NCI-H1092 (cell line): ENCODE results near the gene CREM.

Experiments used
- DNase-seq: peaks from one replicate; lab custom pipeline; 2025; lab: John Stamatoyannopoulos, UW

Gene CREM

DNA sequence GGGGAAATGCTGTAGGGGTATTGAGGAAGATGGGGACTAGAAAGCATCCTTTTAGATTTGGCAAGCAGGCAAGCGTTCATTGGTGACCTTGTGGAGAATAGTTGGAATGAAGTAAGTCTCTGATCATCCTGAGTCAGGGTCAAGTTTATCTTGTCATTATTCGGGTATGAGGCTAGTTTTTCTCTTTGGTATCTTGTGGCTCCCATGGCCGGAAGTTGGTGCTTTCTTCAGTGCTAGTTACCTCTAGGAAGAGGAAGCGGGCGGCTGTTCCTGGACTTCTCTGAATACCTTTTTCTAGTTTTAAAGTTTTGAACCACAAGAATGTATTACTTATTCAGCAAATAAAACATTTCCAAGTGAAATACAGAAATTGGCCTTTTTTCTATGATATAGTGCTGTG lies 9.2 kb downstream of the CREM start:
- no peak for DNase-seq

DNA sequence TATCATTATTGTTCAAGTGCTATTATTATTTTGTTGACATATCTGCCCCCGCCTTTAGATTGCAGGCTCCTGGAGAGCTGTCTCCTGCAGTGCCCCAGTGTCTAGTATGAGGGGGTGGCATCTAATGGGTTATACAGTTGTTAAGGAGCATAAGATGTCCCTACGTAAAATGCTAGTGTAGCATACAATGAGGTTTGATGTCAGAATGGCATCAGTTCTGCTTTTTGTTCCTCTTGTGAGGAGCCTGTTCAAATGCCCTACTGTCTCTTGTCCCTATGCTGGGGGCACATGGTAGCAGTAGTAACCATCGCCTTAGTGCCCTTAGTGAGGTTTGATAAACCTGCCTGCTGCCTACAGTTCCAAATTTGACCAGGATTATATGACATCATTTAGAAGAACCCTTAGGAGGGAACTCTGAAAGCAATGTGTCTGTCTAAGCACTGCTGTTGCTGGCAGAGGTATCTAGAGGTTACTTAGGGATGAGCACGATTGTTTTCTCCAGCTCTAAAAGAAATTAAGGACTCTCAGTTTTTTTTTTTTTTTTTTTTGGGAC lies 9.7 kb downstream of the CREM start:
- DNase-seq = no peak

DNA sequence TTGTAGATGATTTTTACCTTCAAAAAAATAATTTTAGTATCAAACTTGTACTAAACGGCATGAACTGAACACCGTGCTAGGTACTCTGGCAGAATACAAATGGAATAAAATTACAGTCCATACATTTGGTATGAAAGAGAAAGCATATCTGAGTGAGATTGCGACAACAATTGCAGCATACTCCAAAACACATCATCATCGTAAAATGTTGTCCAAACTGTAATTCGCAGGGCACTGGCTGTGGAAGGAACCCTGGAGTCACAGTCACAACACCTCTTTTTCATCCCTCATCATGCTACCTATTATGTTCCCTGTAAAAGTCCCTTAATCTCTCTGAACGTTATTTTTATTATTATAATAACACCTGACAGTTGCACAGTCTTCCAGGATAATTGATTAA lies 13.5 kb downstream of the CREM start:
- no peak for DNase-seq

DNA sequence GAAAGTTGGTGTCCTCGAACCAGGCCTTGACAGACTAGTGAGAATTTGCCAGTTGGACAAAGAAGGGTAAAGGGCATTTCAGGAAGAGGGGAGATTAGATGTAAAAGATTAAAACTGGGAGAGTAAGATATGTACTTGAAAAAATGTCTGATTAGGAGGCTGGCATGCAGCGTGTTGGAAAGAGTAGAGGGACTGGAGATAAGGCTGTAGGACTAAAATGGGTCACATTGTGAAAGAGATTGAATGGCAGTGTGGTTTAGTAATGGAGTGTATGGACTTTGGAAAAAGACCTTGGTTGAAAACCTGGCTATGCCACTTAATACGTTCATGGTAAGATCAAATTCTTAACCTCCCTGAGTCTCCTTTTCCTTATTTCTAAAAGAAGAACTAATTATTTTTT lies 14.1 kb downstream of the CREM start:
- DNase-seq = no peak

DNA sequence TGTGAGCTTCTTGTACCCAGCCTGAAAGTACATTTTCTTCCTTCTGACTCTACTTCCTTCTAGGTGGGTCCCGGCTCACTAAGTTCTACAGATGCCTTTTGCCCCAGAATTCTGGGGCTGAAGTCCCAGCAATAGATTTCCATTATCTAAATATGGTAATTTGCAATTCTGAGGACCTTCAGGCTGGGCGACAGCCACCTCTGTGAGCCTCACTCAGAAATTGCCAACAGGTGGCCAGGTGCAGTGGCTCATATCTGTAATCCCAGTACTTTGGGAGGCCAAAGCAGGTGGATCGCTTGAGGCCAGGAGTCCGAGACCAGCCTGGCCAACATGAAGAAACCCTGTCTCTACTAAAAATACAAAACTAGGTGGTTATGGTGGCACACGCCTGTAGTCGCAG lies 23.7 kb downstream of the CREM start:
- DNase-seq = no peak

DNA sequence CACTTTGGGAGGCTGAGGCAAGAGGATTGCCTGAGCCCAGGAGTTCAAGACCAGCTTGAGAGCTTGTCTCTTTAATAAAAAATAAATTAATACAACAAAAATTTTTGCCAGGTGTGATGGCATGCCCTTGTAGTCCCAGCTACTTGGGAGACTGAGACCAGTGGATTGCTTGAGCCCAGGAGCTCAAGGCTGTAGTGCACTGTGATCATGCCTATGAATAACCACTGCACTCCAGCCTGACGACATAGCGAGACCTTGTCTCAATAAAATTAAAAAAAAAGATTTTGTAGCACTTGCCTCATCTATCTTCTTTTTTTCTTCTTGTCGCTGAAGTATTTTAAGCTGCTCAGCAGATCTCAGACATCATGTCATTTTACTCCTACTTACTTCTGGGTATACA lies 26.3 kb downstream of the CREM start:
- no peak for DNase-seq

DNA sequence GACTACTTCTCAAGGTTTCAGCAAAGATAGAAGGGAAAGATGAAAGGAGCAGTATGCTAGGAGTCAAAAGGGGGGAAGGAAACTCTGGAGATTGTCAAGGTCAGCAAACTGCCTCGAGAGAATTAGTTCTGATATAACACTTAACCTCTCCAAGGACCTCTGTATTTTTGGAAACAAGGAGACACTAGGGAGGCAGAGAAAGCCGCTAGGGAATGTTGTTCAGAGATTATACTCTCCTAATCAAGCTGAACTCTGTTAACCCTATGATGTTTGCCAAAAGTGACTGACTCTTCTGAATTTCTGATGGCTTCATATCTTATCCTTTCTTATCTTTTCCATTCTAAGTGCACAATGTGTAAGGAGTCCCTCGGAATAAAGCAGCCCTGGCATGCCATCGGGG lies 27.1 kb downstream of the CREM start:
- DNase-seq = no peak

DNA sequence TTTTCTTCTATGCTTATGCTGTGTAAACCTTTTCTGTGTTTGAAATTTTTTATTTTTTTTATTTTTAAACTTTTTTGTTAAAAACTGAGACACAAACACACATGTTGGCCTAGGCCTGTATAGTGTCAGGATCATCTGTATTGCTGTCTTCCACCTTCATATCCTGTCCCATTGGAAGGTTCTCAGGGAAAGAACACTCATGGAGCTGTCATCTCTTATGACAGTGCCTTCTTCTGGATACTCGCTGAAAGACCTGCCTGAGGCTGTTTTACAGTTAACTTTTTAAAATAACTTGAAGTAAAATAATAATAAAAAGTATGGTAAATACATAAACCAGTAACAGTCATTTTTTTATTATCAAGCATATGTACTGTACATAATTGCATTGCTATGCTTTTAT lies 34.1 kb downstream of the CREM start:
- DNase-seq = no peak

DNA sequence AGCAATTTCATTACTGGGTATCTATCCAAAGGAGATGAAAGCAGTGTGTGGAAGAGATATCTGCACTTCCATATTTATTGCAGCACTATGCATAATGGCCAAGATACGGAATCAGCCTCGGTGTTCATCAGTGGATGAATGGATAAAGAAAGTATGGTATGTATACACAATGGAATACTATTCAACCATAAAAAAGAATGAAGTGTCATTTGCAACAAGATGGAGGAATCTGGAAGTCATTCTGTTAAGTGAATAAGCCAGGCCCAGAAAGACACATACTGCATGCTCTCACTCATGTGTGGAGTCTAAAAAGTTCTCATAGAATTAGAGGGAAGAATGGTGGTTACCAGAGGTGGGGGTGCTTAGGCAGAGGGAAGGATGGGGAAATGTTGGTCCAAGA lies 35.3 kb downstream of the CREM start:
- DNase-seq = no peak

DNA sequence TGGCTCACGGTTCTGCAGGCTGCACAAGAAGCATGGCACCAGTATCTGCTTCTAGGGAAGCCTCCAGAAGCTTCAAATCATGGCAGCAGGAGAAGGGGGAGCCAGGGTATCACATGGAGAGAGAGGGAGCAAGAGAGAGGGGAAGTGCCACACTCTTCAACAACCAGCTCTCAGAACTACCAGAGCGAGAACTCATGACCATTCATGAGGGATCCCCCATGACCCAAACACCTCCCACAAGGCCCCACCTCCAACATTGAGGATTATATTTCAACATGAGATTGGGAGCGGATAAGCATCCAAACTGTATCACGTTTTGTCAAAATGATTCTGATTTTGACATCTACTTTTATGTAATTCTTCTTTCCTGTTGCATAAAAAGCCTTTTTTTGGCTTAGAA lies 38.5 kb downstream of the CREM start:
- no peak for DNase-seq

DNA sequence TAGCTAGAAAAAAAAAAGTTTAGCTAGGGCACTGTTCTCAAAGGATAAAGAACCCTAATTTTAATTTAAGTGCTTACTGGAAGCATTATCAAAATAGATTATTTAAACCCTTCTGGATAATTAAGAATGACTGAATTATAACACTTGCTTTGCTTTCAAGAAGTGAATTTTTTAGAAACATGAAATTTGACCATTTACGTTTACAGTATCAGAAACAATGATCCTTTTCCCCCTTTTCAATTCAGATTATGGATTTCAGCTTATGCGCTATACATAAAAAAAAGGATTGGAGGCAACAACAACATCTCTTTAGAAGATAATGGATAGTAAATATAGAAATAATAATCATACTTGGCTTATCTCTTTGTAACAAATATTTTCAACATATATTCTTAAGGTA lies 39.2 kb downstream of the CREM start:
- DNase-seq = no peak

DNA sequence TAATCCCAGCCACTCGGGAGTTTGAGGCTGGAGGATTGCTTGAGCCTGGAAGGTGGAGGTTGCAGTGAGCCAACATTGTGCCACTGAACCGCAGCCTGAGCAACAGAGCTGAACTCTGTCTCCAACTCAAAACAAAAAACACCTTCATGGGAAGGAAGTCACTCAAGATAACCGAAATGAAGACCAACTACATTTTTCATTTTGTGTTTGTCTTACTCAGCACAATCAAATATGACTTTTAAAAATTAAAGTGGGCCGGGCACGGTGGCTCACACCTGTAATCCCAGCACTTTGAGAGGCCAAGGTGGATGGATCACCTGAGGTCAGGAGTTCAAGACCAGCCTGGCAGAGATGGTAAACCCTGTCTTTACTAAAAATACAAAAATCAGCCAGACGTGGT lies 40.0 kb downstream of the CREM start:
- no peak for DNase-seq

DNA sequence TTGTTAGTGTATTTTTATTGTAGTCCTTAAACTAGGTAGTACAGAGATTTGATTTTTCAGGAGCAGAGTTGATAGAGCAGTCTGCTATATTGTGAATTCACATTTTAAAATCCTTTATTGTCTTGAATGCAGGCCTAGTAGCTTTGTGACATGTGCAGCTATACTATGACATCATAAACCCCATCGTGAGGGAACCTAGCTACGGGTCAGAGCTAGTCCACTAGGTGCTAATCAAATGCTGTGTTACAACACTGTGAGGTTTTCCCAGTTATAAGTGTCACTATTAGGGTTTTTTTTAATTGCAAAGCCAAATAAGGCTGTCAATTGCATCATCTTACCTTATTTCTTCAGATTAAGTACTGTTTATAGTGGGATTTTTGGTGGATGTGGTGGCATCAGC lies 40.7 kb downstream of the CREM start:
- no peak for DNase-seq

DNA sequence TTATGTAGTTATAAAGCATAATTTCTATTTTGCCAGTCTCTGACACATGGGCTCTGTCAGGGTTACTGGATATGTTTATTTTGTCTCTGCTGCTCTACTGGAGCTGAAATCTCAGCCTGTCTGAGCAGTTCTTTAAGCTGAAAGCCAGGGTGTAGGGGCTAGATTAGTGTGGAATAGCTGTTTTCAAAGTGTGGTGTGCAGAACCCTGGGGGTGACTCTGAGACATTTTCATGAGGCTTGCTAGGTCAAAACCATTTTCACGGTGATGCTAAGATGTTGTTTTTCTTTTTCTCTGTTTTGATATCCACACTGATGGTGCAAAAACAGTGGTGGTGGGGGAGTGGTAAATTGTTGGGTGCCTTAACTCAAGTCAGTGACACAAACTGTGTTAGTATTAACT lies 45.5 kb downstream of the CREM start:
- no peak for DNase-seq

DNA sequence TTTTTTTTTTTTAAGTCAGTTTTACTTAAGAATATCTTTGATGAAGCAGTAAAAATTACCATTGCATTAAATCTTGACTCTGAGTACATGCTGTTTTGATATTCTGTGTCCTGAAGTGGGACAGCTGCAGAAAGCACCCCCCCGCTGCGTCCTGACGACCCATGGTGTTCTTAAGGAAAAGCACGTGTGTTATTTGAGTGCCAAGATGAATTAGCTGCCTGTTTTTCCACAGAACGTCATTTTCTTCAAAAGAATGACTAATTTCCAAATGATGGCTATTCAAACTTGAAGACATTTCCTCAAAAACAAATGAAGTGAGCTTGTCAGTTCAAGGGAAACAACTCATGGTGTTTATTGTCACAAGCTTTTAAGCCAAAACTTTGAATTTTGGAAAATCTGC lies 45.9 kb downstream of the CREM start:
- DNase-seq = no peak

DNA sequence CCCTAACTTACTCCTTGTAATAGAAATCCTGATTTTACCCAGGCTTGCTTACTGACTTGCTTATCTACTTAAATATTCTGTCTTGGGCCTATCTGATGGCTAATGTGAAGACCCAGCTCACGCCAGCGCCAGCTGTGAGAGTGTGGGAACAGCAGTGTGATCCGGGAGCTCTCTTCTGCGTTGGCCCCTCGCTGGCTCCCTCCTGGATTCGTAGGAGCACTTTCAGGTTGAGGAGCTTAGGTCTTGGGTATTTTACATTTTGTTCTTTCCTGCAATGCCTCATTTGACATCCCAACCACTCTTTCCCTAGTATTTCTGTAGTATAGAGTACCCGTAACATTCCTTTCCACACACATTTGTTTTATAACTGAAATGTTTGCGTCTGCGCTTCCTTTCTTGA lies 51.7 kb downstream of the CREM start:
- no peak for DNase-seq

DNA sequence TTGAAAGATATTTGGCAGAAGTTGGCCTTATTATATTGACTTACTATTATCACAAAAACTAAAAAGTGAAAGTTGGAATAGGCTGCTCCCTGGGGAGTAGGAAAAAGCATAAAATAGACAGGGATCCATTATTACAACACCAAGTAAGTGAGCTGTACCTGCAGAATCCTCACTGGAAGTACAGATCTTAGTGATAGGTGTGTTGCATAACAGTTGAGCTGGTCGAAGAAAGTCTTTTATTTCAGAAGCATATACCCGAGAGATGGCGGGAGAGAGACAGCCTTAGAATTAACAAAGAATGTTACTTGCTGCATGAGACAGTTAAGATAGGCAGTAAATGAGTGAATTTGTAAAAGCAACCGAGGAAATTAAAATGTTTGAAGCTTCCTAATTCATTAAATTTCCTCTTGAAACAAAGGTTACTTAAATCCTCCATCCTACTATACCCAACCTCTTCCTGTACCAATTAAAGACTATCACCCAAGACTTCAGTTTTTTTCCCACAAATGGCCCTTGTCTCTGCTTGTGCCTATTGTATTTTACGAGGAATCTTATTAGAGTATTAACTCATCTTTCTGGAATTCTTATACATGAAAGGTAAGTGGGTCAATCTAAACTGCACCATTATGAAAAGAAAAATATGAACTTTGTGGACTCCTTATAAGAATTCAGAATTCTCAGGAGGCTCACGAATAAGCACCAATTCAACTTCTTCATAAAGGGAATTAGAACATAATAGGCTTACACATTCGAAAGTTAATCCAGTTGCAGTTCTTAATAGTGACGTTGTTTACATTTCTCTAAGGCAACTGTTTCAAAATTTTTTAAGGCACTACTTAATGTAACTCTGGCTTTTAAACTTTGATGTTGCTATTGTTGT lies 56.2 kb downstream of the CREM start:
- no peak for DNase-seq

DNA sequence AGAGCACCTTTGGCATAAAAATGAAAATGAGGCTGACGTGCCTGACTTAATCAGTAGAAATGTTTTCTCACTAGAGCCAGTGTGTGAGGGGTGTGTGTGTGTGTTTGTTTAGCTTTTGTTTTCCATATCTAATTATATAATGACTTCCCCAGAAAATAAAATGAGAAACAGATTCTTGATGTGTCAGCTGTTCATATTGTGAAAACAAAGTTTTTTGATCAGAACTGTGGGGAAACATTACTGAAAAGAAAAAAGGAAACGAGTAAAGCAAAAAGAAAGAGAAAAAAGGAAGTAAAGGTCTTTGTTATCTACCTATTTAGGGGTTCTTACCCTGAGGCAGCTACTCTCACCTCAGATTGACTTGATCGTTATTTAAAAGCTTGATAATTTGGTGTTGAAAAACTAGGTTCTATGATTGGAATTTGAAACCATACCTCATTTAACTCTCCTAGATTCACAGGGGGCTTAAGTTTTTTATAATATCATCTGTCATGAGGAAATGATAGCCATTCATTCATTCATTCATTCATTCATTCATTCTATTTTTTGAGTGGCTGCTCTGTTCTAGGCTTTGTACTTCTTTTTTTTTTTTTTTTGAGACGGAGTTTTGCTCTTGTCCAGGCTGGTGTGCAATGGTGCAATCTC lies 58.0 kb downstream of the CREM start:
- no peak for DNase-seq

DNA sequence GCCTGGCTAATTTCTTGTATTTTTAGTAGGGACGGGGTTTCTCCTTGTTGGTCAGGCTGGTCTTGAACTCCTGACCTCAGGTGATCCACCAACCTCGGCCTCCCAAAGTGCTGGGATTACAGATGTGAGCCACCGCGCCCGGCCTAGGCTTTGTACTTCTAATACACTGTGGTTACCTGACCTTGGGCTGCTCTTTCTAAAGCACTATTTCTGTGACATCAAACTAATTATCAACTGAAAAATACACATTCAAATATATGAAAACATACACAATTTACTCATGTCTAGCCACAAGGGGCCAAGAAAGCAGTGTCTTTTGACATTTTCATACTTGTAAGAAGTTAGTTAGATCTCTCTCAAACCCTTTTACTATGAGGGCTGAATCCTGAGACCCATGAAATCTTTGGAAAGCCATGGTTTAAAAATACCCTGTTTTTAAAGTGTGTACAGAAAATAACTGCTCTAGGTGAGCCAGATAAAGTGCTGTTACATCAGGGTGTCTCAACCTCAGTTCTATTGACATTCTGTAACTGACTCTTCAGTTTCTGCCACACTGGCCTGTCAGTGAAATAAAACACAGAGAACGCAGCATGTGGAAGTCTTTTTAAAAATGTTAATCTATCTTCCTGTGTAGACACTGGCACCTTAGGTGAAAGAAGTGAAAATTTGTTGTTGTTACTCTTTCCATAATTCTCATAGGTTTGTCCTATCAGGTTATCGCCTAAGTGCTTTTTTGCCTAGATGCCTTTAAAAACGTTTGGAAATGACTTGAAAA lies 58.8 kb downstream of the CREM start:
- DNase-seq = no peak

DNA sequence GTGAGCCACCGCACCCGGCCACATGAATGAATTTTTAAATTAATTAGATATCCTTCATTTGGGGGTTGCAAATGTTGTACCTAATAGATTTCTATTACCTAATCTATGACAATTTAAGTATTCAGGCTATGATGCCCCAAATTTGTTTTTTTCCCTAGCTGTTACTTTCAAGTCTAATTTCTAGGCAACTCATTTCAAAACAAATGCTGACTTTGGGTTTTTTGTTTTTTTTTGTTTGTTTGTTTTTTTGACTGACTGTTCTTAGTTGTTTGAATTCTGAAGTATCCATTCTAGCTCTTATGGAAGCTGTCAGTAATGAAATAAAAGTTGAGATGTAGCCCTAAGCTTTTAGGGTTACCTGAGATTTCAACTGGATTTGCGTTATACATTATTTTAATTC lies 62.3 kb downstream of the CREM start:
- no peak for DNase-seq

DNA sequence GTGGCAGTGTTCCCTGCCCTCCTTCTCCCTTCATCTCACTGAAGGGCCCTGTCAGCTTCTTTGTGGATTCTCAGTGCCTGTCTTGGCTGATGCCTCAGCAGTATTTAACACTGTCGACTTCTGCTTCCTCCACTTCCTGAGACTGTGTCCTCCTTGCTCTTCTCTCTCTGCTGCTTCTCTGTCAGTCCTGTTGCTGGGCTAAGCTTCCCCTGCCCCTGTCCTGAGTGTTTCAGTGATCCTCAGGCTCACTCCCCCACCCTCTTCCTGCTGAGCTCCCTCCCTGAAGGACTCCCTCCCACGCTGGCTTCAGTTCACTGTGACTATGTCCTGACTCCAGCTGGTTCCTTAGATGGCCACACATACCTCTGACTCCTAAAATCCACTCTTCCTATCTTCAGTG lies 64.9 kb downstream of the CREM start:
- DNase-seq = no peak

DNA sequence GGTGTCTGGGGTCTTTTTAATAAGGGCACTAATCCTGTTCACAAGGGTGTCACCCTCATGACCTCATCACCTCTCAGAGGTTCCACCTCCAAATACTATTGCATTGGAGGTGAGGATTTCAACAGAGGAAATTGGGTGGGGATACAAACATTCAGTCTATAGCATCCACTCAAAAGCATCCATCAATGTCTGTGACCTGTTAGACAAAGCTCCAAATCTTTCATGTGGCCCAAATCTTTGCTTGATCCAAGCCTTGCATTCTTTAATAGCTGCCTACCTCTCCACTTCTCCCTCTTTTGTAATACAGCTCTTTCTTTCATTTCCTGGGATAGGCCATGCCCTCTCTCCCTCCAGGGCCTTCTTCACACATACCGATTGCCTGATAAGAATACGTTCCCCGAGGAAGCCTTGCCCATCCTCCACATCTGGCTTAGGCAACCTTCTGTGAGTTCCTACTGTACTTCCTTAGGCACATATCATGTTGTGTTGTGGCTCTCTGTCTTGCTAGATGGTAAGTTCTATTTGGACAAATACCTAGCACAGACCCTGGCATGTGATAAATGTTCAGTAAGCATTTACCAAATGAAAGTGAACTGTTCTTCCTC lies 66.1 kb downstream of the CREM start:
- DNase-seq = no peak
